ENCODE measurements around the gene CD200. TPM values are rescaled to one million over a fixed set of nuclear protein-coding genes. Genes with fewer than 3 reads are reported as not detected.
A peak's percentile ranks its signal among the peaks of the same experiment; 100 is the strongest.
"Not testable (repeated sequence)": the region's sequence is repeated elsewhere in the genome, so short reads cannot be mapped to it uniquely, and the experiment has no call there.

CD200 gene
- total RNA-seq, 1 donor from 2014 or later = 25.7 TPM

DNA sequence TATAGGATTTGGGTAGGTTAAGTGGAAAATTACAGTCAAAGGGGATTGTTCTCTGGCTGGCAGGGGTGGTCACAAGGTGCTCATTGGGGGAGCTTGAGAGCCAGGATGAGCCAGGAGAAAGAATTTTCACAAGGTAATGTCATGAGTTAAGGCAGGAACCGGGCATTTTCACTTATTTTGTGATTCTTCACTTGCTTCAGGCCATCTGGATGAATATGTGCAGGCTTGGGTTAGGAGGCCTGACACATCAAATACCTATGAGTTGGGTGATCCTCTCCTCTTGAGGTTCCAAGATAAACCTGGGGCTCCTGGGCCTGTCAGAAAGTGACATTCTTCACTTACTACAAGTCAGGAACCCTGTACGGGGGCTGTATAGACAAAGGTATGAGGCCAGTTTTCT, 68.7 kb downstream of the CD200 start:
- Mint-ChIP-seq H3K4me3 (no peak overlapping the region), H3K9me3 (no peaks in the 10 kb centered on the region), H3K36me3 (no peaks in the 10 kb centered on the region), H3K27me3 (ENCODE audit: low read depth) (no peaks in the 10 kb centered on the region), H3K4me1 (no peaks in the 10 kb centered on the region), H3K27ac (no peak overlapping the region)
- TF ChIP-seq, protein P1, sequence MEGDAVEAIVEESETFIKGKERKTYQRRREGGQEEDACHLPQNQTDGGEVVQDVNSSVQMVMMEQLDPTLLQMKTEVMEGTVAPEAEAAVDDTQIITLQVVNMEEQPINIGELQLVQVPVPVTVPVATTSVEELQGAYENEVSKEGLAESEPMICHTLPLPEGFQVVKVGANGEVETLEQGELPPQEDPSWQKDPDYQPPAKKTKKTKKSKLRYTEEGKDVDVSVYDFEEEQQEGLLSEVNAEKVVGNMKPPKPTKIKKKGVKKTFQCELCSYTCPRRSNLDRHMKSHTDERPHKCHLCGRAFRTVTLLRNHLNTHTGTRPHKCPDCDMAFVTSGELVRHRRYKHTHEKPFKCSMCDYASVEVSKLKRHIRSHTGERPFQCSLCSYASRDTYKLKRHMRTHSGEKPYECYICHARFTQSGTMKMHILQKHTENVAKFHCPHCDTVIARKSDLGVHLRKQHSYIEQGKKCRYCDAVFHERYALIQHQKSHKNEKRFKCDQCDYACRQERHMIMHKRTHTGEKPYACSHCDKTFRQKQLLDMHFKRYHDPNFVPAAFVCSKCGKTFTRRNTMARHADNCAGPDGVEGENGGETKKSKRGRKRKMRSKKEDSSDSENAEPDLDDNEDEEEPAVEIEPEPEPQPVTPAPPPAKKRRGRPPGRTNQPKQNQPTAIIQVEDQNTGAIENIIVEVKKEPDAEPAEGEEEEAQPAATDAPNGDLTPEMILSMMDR (IDR thresholded peaks at IDR 0.05; ENCODE audit: unreplicated experiment) = no peak
- no peak for DNase-seq (ENCODE audit: low spot score in 2 of 2, unreplicated experiment in 2 of 2)

DNA sequence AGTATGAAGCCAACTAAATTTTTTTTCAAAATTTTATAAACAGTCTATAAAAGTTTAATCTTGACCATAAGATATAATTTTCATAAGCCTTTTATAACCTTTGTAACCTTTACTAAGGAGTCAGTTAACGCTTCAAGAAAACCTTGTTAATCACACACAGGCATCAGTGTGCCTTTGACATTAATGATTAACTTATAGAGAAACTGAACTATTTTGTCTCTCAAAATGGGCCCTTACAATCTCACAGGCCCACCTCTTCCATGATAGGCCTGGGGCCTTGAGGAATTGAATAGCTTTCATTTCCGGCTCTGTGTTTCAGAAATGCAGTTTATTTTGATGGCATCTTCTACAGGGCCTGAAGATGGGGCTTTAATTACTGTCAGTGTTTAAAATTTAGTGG, 70.1 kb downstream of the CD200 start:
- TF ChIP-seq, protein P1 (IDR thresholded peaks at IDR 0.05; ENCODE audit: unreplicated experiment) = no peak

DNA sequence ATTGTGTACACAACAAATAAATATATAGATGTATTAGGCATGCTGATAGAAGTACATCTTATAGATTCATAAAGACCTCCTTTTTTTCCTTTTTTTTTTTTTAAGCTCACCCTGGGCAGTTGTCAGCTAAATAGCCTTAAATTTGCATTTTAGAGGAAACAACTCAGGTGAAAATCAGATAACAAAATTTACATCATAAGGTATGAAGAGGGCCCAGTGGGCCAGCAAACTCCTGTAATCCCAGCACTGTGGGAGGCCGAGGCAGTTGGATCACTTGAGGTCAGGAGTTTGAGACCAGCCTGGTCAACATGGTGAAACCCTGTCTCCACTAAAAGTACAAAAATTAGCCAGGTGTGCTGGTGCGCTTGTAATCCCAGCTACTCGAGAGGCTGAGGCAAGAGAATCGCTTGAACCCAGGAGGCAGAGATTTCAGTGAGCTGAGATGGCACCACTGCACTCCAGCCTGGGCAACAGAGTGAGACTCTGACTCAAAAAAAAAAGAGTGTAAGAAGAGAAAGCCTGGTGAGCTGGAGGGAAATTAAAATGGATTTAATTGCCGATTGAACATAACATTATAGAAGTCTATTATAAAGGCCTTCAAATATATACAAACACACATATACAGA, 72.1 kb downstream of the CD200 start:
- DNase-seq (ENCODE audit: low spot score in 2 of 2, unreplicated experiment in 2 of 2); H3K36me3 Mint-ChIP-seq; H3K9me3 Mint-ChIP-seq; H3K4me3 Mint-ChIP-seq; H3K27me3 Mint-ChIP-seq (ENCODE audit: low read depth); H3K4me1 Mint-ChIP-seq; H3K27ac Mint-ChIP-seq: not testable (repeated sequence)

More for the DNA sequence above, 70.1 kb downstream of the CD200 start:
- H3K4me1 Mint-ChIP-seq = peaks cover 3% of the 10 kb centered on the region
- no peaks in the 10 kb centered on the region for H3K27me3 Mint-ChIP-seq (ENCODE audit: low read depth)
- no peak for DNase-seq (ENCODE audit: low spot score in 2 of 2, unreplicated experiment in 2 of 2)
- H3K27ac Mint-ChIP-seq = no peak overlapping the region
- no peaks in the 10 kb centered on the region for H3K9me3 Mint-ChIP-seq
- no peak overlapping the region for H3K4me3 Mint-ChIP-seq
- no peaks in the 10 kb centered on the region for H3K36me3 Mint-ChIP-seq

DNA sequence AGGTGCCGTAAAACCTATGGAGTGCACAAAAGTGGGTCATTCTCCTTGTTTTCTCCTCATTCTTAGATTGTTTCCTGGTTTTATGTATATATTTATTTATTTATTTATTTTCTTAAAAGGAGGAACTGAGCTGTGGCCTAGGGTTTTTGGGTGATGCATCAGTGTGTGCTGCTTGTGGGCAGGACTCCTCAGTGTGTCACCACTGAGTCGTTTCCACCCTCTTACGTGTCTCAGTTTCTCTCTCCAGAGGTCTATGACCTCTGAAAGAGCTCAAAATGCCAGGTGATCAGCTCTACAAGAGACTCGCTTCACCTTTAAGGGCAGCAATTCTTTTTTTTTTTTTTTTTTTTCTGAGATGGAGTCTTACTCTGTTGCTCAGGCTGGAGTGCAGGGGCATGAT, 72.9 kb downstream of the CD200 start:
- H3K36me3 Mint-ChIP-seq = no peaks in the 10 kb centered on the region
- H3K4me1 Mint-ChIP-seq = peaks cover 3% of the 10 kb centered on the region
- H3K27ac Mint-ChIP-seq = no peak overlapping the region
- no peaks in the 10 kb centered on the region for H3K9me3 Mint-ChIP-seq
- no peak for DNase-seq (ENCODE audit: low spot score in 2 of 2, unreplicated experiment in 2 of 2)
- no peaks in the 10 kb centered on the region for H3K27me3 Mint-ChIP-seq (ENCODE audit: low read depth)
- TF ChIP-seq, protein P1 (IDR thresholded peaks at IDR 0.05; ENCODE audit: unreplicated experiment) = no peak
- H3K4me3 Mint-ChIP-seq = no peak overlapping the region

DNA sequence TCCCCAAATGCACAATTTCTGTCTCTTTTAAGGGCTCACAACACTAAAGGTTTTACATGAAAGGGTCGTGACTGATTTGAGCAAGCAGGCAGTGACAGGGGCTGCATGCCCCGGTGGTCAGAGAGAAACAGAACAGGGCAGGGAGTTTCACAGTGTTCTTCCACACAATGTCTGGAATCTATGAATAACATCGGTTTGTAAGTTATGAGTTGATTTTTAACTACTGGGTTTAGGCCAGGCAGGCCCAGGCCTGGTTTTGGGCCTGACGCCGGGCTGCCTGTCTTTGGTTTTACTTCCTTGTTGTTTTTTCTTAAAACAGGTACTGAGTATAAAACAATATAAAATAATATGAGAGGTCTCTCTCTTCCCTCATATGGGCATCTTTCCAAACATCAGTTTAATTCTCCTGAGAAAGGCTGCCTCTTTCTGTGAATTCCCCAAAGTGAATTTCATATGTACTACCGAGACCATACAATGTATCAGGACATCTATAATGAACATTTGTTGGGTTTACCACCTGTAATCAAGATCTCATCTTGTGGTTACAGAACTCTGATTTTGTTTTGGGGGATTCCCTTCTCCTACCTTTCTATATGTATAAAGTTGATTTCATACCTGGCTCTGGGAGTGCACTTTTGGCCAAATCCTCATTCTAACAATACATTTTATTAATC, 74.4 kb downstream of the CD200 start:
- no peak for DNase-seq (ENCODE audit: low spot score in 2 of 2, unreplicated experiment in 2 of 2)
- Mint-ChIP-seq H3K4me3 (no peak overlapping the region), H3K4me1 (peaks cover 3% of the 10 kb centered on the region), H3K27ac (peak overlapping the region; percentile 13), H3K9me3 (no peaks in the 10 kb centered on the region), H3K27me3 (ENCODE audit: low read depth) (no peaks in the 10 kb centered on the region), H3K36me3 (no peaks in the 10 kb centered on the region)
- TF ChIP-seq, protein P1 (IDR thresholded peaks at IDR 0.05; ENCODE audit: unreplicated experiment) = no peak

DNA sequence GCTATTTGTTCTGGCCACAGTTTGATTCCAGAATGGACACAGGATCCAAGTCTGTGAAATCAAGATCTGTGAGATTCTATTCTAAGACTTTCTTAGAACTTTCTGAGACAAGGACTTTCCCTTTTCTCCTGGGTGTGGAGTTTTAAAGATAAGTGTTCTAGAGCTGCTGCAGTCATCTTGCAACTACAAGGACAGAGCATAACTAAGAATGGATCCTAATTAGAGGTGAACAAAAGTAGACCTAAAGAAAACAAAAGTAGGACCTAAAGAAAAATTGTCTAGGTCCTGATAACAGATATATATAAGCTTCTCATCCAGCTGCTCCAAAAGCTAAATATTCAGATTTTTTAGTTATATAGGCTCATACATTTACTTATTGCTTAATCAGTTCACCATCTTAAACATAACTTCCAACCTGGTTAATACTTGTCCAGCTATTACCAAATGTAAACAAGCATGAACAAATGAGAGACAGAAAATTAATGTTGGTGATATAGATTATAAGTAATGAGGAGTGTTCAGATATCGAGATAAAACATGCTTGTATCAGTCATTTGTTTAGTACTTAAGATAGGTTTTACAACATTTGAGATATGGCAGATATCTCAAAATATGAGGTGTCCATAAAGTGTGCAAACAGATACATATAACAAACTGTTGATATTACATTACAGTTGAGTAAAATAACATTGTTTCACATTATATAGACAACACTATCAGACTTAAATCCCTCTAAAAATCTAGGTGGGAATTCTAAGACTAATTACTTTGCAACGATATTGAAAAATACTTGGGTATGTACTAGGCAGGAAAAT, 75.1 kb downstream of the CD200 start:
- no peak for DNase-seq (ENCODE audit: low spot score in 2 of 2, unreplicated experiment in 2 of 2)
- Mint-ChIP-seq H3K9me3 (no peaks in the 10 kb centered on the region), H3K4me3 (no peak overlapping the region), H3K4me1 (peaks cover 3% of the 10 kb centered on the region), H3K27ac (no peak overlapping the region), H3K27me3 (ENCODE audit: low read depth) (no peaks in the 10 kb centered on the region), H3K36me3 (no peaks in the 10 kb centered on the region)
- TF ChIP-seq, protein P1 (IDR thresholded peaks at IDR 0.05; ENCODE audit: unreplicated experiment) = no peak
